Omental fat pad (tissue), 4 donors: ENCODE results near the gene CSTB. TPM values are rescaled to one million over a fixed set of nuclear protein-coding genes. Genes with fewer than 3 reads are reported as not detected.
A peak's percentile ranks its signal among the peaks of the same experiment; 100 is the strongest.

Experiments
- ATAC-seq: fragments of 150-250 bp; one replicate; pipeline ENCODE4 v1.9.1; 2016; ENCODE audit warnings: mild to moderate bottlenecking, moderate library complexity; ENCODE audit not compliant: low FRiP score
- DNase-seq: peaks from one replicate; pipeline ENCODE4 v3.0.0-alpha.2; 2019; ENCODE audit warnings: low spot score
- total RNA-seq, 4 donors: library from RNA; depleted of rRNA; stranded (reverse); fragments of >200 nt; gene quantifications; one replicate each; pipeline ENCODE4 v1.1.0, GENCODE V29; 2016
- TF ChIP-seq, protein P1 (sequence below), 3 donors: fragments of 450-650 bp; IDR thresholded peaks; one replicate each; pipeline ENCODE4 v1.5.1; 2016 to 2017; ENCODE audit warnings: antibody characterized with exemption in 3 of 3, mild to moderate bottlenecking in 3 of 3, moderate library complexity in 2 of 3

The CSTB gene
- total RNA-seq, 4 donors from 2014 or later, result 8.0 to 27.9 (median 17.7) TPM

DNA sequence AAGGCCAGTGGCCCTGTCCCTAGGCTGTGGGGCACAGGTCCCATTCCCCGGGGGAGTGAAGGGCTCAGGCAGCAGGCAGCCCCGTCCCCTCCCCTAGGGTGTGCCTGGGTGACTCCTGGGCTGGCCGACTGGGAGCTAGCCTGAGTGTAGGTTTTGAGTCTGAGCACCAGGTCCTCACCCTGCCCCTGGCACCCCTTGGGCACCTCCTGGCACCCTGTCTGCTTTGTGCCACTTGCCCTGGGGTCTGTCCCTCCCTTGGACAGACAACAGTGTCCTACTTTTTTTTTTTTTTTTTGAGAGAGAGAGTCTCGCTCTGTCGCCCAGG is 37.5 kb upstream of the CSTB start:
- DNase-seq (no peak), ATAC-seq (no peak)
- TF ChIP-seq, protein P1, sequence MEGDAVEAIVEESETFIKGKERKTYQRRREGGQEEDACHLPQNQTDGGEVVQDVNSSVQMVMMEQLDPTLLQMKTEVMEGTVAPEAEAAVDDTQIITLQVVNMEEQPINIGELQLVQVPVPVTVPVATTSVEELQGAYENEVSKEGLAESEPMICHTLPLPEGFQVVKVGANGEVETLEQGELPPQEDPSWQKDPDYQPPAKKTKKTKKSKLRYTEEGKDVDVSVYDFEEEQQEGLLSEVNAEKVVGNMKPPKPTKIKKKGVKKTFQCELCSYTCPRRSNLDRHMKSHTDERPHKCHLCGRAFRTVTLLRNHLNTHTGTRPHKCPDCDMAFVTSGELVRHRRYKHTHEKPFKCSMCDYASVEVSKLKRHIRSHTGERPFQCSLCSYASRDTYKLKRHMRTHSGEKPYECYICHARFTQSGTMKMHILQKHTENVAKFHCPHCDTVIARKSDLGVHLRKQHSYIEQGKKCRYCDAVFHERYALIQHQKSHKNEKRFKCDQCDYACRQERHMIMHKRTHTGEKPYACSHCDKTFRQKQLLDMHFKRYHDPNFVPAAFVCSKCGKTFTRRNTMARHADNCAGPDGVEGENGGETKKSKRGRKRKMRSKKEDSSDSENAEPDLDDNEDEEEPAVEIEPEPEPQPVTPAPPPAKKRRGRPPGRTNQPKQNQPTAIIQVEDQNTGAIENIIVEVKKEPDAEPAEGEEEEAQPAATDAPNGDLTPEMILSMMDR (IDR thresholded peaks at IDR 0.05), result no peak

DNA sequence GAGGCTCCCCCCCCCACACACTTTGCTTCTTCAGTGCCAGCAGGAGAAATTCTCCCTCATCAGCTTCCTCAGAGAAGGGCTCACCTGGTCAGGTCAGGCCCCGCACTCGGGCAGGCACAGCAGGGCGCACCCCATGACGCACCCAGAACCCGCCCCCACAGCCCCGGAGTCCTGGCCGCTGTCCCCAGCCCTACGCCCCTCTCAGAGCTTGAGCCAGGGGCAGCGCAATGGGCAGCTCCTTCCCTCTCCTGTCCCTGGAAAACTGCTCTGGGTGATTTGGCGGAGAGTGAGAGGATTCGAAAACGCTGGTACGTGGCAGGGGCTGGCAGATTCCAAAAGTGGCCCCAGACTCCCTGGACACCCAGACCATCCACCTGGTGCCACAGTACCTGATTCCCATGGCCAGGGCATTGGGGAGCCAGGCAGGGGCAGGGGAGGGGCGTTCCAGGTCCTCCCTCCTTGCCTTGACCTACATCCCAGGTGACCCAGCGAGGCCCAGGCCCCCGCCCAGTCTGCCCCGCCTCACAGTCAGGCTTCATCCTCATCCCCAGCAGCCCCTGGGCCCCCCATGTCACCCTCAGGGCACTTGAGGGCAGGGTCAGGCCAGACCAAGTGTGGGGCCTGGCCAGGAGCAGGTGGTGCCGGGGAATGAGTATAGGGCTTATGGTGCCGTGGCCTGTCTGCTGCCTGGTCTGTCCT is 37.0 kb upstream of the CSTB start:
- ATAC-seq (no peak), DNase-seq (no peak)
- TF ChIP-seq, protein P1 (IDR thresholded peaks at IDR 0.05), result no peak

DNA sequence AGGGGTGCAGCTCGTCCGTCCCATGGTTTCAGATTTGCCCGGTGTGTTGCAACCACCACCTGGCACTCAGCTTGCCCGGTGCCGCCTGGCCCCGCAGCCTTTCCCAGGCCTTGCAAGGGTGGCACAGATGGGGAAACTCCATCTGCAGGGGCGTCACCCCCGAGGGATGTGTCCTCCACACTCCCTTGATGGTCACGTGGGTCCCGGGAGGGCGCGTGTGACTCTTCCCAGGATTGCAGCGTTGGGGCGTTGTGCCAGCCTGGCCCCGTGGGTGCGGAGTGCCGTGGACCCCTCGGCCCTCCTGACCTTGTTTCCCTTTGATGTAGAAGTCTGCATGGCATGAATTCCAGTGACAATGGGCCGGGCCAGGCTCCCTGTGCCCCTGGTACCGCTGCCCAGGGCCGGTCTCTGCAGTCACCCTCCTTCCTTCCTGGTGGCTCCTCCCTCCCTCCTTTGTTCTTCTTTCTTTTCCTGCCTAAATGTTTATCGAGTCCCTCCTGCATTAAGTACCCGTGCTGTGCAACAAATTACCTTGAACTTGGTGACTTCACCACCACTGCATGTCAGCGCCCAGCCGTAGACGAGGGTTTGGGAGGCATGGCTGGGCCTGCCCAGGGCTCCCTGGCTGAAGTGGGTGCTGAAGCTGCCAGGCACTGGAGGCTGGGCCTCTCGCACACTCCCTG is 36.2 kb upstream of the CSTB start:
- ATAC-seq, result no peak
- TF ChIP-seq, protein P1 (IDR thresholded peaks at IDR 0.05), result no peak
- no peak for DNase-seq

DNA sequence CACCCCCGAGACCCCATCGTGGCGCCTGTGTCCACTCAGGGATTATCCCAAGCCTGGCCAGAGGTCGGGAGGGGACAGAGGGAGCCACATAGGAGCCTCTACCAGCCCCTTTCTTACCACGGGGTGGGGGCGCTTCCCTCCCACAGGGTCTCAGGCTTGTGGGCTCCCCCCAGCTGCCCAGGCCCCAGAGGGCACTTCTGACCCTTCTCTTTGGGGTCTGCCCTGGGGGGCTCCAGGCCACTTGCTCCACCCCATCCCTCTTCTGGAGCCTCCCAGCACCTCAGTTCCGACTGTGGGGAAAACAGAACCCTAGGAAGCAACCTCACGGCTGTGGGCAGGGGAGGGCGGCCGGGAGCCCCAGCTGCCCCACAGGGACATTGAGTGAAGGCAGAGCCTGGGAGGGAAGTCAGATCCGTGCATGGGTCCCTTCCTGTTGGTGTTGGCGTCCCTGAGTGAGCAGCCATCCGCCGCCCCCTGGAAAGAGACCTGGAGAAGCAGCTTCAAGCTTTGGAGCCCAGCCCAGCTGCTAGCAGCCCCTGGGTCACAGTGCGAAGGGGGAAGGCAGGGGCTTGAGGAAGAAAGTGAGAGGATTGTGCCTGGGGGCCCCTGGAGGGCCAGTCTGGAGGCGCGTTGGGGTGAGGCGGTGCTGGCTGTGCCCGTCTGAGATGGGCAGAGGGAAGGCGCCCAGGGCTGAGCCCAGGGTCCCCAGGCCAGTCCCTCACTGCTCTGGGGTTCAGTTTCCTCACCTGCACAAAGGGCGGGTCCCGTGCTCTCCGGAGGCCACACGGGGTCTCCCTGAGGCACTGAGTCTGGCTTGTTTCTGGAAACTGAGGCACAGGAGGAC is 35.4 kb upstream of the CSTB start:
- no peak for ATAC-seq
- TF ChIP-seq, protein P1 (IDR thresholded peaks at IDR 0.05), result no peak
- no peak for DNase-seq

DNA sequence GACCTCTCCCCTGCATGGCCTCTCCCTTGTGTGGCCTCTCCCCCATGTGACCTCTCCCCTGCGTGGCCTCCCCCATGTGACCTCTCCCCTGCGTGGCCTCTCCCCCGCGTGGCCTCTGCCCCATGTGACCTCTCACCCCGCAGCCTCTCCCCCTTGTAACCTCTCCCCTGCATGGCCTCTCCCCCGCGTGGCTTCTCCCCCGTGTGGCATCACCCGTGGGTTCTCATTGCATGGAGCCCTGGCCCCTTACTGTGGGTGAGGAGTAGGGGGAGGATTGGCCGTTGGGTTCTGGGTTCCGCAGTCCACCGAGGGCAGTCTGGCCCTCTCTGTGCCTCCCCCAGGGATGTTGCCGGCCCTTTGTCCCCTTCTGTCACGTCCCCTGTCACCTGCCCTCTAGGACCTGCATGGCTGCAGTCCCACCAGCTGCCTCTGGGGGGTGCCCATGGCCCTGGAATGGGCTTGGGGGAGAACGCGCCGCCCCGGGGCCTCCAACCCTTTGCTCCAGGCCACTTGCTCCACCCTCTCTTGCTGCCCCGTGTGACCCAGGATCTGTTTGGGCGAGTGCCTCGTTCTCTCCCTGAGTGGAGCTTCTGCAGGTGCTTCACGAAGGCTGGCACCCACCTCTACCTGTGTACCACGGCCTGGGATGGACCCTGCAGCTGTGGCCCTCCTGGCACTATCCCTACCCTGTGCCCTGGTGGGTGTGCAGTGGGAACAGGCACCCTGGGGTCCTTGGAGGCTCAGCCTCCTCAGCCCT is 34.6 kb upstream of the CSTB start:
- ATAC-seq, result peak; percentile 65

DNA sequence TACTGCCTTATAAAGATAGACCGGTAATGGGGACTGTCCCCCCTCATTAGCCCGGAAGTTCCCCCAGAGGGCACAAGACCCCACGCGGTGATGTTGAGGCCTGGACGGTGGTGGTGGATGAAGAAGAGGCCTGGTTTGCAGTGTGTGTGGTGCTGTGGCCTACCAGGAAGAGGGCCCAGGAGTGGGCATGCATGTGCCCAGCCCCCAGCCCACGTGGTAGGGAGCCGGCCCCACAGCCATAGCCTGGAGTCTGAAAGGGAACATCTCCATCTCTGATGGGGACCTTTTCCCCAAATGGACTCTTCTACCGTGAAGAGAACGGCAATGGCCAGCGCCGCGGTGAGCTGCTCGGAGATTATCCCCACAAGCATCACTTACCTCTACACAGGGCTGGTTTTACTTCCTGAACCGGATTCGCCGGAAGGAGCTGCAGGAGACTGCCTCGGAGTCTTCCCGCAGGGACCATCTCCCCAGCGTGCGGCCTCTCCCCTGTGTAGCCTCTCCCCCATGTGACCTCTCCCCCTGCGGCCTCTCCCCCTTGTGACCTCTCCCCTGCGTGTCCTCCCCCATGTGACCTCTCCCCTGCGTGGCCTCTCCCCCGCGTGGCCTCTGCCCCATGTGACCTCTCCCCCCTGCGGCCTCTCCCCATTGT is 33.9 kb upstream of the CSTB start:
- ATAC-seq (no peak), DNase-seq (no peak)

More for the DNA sequence above, 34.6 kb upstream of the CSTB start:
- DNase-seq, result peak; percentile 92
- TF ChIP-seq, protein P1 (IDR thresholded peaks at IDR 0.05), result peak in 1 of 3 donors; percentile 95

More for the DNA sequence above, 33.9 kb upstream of the CSTB start:
- TF ChIP-seq, protein P1 (IDR thresholded peaks at IDR 0.05), result no peak
